Activated CD8-positive, alpha-beta T cell treated with anti-CD3 and anti-CD28 coated beads, Interleukin-2, amount 10 ng/mL, durations not matched to agents 7 days and 5 days (primary cell): ENCODE results near the gene RIPK1. TPM values are rescaled to one million over a fixed set of nuclear protein-coding genes. Genes with fewer than 3 reads are reported as not detected.
A peak's percentile ranks its signal among the peaks of the same experiment; 100 is the strongest.
"Not testable (repeated sequence)": the region's sequence is repeated elsewhere in the genome, so short reads cannot be mapped to it uniquely, and the experiment has no call there.

Experiments
- ATAC-seq: fragments of 150-1000 bp; cut with Tn5 transposase; one replicate; pipeline ENCODE4 v1.10.0; 2021; ENCODE audit warnings: moderate library complexity
- CTCF ChIA-PET: fragments of 350-600 bp; sonication (Branson Sonifier 250); formaldehyde crosslinking; loops from one replicate; lab custom pipeline; 2021; ENCODE audit warnings: antibody characterized with exemption; lab: Charles Lee
- POLR2A ChIA-PET: fragments of 350-600 bp; sonication (Branson Sonifier 250); formaldehyde crosslinking; loops from one replicate; lab custom pipeline; 2021; ENCODE audit warnings: antibody characterized with exemption; lab: Charles Lee
- DNase-seq: peaks from one replicate; pipeline ENCODE4 v3.0.0-alpha.2; 2020
- H3K27ac Mint-ChIP-seq: one replicate; pipeline ENCODE4 v1.8.0; 2021; ENCODE audit warnings: mild to moderate bottlenecking, mixed read lengths
- H3K27me3 Mint-ChIP-seq: one replicate; pipeline ENCODE4 v1.8.0; 2021; ENCODE audit warnings: low read depth, mixed read lengths
- H3K36me3 Mint-ChIP-seq: one replicate; pipeline ENCODE4 v1.8.0; 2021; ENCODE audit warnings: low read depth, mixed read lengths
- H3K4me1 Mint-ChIP-seq: one replicate; pipeline ENCODE4 v1.8.0; 2021; ENCODE audit warnings: low read depth, mixed read lengths
- H3K4me3 Mint-ChIP-seq: one replicate; pipeline ENCODE4 v1.8.0; 2021; ENCODE audit warnings: mild to moderate bottlenecking, mixed read lengths
- H3K9me3 Mint-ChIP-seq: one replicate; pipeline ENCODE4 v1.8.0; 2022; ENCODE audit warnings: mixed read lengths; ENCODE audit not compliant: insufficient read depth
- total RNA-seq, 2 experiments: library from RNA; stranded (reverse); gene quantifications; one replicate each; pipeline ENCODE4 v1.2.3, GENCODE V29; 2021

RIPK1 gene
- total RNA-seq, 2 experiments from 2014 or later: 28.0 to 28.1 TPM

DNA sequence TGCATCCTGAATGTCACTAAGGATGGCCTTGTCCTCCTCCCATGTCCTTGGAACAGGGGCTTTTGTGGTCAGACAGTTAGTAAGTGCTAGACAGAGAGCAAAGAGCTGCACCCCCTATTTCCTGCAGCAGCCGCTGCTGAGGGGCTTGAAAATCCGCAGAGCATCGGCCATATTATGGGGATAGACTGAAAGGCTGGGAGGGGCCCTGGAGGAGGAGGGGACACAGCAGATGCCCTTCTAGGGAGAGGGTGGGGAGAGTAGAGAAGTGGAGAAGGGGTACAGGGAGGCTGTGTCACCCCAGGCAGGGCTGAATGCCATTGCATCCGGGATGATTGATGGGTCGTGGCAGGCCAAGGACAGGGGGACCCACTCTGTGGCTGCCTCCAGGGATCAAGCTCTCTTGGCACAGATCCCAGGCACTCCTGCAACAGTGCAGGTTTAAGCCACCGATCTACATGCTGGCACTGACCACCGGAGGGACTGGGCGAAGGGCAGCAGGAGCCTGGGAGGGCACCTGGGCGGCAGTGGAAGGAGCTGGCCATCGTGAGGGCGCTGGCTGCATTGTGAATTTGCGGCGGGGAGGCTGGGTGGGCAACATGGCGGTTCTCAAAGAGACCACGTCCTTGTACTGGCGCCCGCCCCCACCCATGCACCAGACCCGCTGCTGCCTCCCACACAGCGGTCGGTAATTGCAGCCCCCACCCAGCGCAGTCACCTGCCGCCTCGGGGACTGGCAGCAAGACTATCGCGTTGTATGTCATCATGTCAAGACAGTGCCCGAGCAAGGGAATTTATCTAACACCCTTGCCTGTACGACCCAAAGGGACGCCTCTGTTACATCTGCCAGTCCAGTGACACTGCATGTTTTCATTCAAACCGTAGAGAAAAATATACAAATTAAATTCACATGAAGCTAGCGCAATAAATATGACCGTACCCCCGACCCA lies 88.2 kb downstream of the RIPK1 start:
- DNase-seq: peak; percentile 30
- ATAC-seq: peak; percentile 21
- peaks cover 27% of the 10 kb centered on the region for H3K4me1 Mint-ChIP-seq
- H3K27ac Mint-ChIP-seq: peak overlapping the region; percentile 75
- peak overlapping the region; percentile 82 for H3K4me3 Mint-ChIP-seq
- ChIA-PET CTCF (interaction anchor here (0.6 to 1.6 kb wide), 7 partner anchors 9 to 95 kb away, joined by 3 to 7 read pairs (median 4); no protein-coding TSS in a partner anchor), POLR2A (interaction anchor here (0.7 kb wide), 2 partner anchors 9 to 167 kb away, joined by 3 to 4 read pairs; no protein-coding TSS in a partner anchor)
- not testable (repeated sequence) for H3K9me3 Mint-ChIP-seq, H3K36me3 Mint-ChIP-seq
- peaks cover 34% of the 10 kb centered on the region for H3K27me3 Mint-ChIP-seq

DNA sequence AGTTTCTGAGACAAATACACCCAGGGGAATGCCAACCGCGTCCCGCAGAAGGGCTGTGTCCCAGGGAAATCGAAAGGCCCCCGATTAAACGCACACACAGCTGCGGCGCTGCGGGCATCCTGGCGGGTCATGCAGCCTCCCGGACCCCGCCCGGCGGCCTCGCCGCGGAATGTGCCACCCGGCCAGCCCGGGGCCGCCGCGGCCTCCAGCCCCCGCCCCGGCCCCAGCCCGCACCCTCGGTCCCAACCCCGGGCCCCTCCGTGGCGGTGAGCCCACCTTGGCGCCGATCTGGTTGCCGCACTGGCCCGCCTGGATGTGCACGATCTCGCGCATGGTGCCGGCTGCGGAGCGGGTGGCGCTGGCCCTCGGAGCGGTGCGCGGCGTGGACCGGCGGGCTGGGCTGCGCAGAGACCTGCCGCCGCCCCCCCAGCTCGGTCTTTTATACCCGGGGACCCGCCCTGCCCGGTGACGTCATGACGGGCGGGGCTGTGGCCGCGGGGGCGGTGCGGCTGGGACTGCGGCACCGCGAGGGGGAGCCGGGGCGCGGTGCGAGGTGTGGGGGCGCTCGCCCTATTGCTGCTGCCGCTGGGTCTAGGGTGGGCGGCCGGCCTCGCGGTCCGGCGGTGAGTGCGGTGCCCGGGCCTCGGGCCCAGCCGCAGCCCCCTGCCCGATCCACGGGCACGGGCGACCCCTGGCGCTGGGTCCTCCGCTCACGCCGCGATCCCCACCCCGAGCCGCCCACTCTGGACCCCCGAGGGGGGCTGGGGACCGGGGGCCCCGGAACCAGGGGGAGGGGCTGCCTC lies 89.0 kb downstream of the RIPK1 start, which contains the start of gene TUBB2A:
TSS of gene TUBB2A (minus strand) at position 414 of the 803 bp plus-strand sequence. CDS start at position 333, 81 bp downstream.
- Mint-ChIP-seq H3K36me3 (no peaks in the 10 kb centered on the region), H3K4me3 (peak within 1 kb of the TSS; percentile 82), H3K27me3 (peaks cover 36% of the 10 kb centered on the region), H3K9me3 (no peaks in the 10 kb centered on the region), H3K27ac (peak within 1 kb of the TSS; percentile 75), H3K4me1 (peaks cover 27% of the 10 kb centered on the region)
- DNase-seq (peak; percentile 83), ATAC-seq (peak; percentile 85)
- ChIA-PET POLR2A (interaction anchor here (0.7 kb wide), 2 partner anchors 8 to 168 kb away, joined by 3 to 4 read pairs; no protein-coding TSS in a partner anchor), CTCF (interaction anchor here (0.6 to 1.6 kb wide), 7 partner anchors 8 to 94 kb away, joined by 3 to 7 read pairs (median 4); no protein-coding TSS in a partner anchor)

DNA sequence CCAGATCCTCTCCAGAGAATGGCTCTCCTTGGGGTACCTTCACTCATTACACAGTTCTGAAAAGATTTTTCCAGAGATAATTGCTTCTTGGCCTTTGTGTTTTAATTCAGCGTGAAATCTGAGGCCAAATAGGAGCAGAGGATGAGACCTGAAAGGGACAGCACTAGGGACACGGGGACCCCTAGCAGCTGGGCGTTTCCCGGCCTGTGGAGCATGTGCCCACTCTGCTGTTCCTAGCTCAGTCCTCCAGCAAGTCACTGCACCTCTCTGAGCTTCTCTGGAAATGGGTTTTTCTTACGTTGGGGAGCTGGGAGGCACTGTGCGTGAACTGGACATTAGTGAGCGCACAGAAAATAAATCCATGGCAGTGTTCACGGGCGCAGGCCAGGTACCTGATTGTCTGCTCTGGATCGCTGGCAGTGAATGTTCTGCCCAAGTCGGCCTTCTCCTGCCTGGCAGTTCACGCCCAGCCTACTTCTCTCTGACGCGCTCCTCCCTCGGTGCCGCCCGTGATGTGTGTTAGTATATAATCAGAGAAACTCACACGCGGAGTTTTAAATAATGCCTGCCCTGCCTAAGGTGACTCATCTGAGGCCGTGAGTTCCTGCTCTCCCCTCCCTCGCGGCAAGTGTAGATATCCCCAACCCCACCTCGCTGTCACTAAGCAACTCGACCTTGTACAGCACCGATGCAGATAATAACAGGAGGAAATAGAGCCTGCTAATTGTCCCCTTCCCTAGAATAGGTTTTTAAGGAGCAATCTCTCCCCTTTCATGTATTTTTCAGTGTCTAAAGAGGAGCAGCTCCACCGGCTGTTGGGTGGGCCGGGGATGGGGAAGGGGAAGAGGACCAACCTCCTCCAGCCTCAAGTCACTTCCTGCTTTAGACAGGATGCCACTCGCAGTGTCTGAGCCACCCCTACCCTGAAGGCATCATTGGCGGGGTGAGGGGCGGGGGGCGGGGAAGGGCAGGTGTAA lies 91.8 kb downstream of the RIPK1 start:
- ATAC-seq (no peak), DNase-seq (peak; percentile 51)
- H3K36me3 Mint-ChIP-seq: no peaks in the 10 kb centered on the region
- H3K27ac Mint-ChIP-seq: peak overlapping the region; percentile 37
- H3K9me3 Mint-ChIP-seq: no peaks in the 10 kb centered on the region
- H3K4me1 Mint-ChIP-seq: peaks cover 39% of the 10 kb centered on the region
- peak overlapping the region; percentile 0 for H3K4me3 Mint-ChIP-seq
- peaks cover 41% of the 10 kb centered on the region for H3K27me3 Mint-ChIP-seq
- CTCF ChIA-PET: no interaction called here
- POLR2A ChIA-PET: no interaction called here

DNA sequence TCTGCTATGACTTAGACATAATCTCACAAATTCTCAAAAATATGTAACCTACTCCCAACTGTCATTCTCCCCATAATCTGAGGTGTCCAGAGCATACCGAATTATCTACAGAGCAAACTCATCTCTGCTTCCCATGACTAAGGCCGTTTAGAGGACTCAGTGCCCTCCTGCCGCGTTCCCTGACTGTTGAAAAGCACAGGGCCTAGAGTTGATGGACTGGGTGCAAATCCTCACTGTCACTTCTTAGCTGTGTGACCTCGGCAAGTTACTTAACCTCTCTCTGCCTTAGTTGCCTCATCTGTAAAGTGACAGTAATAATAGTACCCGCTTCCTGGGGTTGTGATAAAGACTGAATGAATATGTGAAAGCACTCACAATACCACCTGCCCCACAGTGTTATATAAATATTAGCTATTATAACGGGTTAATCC lies 93.8 kb downstream of the RIPK1 start:
- Mint-ChIP-seq H3K27ac (no peak overlapping the region), H3K4me3 (peak overlapping the region; percentile 0), H3K36me3 (no peaks in the 10 kb centered on the region), H3K4me1 (peaks cover 29% of the 10 kb centered on the region), H3K9me3 (no peaks in the 10 kb centered on the region), H3K27me3 (peaks cover 30% of the 10 kb centered on the region)
- CTCF ChIA-PET: interaction anchor here (0.8 to 2.7 kb wide), 4 partner anchors 23 to 94 kb away, joined by 3 to 11 read pairs (median 3); no protein-coding TSS in a partner anchor
- POLR2A ChIA-PET: no interaction called here
- no peak for DNase-seq
- no peak for ATAC-seq

DNA sequence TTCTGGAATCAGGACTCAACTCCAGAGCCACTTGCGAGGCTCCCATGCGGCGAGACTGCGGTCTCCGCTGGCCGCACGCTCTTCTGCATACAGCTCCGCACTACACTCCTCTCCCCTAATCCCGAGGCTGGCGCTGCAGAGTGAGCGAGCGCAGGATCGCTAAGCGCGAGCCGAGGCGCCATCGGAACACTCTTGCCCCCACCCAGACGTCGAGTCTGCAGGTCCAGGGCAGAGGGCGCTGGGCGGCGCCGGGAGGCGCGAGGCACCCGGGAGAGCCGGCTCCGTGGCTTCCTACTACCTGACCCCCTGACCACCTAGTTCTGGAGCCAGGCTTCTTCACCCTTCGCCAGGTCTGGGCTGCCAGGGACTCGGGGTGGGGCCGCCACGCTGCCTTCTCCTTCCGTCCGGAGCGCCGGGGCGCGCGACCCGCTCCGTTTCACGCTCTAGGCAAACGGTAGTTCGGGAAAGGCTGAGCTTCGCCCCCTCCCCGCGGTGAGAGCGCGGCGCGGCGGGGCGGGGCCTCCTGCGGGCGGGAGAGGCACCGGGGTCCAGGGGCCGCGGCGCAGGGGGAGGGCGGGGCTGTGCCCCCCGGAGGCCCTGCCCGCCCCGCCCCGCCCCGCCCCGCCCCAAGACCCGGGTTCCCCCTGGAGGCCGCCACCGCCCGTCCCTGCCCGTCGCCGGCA lies 94.4 kb downstream of the RIPK1 start:
- ATAC-seq (peak; percentile 78), DNase-seq (peak; percentile 60)
- Mint-ChIP-seq H3K4me3 (peak overlapping the region; percentile 80), H3K4me1 (peaks cover 29% of the 10 kb centered on the region), H3K36me3 (no peaks in the 10 kb centered on the region), H3K9me3 (no peaks in the 10 kb centered on the region), H3K27ac (peak overlapping the region; percentile 70), H3K27me3 (peaks cover 33% of the 10 kb centered on the region)
- POLR2A ChIA-PET: interaction anchor here (1.0 kb wide), 1 partner anchor 99 kb away, joined by 3 read pairs; no protein-coding TSS in a partner anchor
- CTCF ChIA-PET: interaction anchor here (0.8 to 2.7 kb wide), 4 partner anchors 24 to 95 kb away, joined by 3 to 11 read pairs (median 3); no protein-coding TSS in a partner anchor

DNA sequence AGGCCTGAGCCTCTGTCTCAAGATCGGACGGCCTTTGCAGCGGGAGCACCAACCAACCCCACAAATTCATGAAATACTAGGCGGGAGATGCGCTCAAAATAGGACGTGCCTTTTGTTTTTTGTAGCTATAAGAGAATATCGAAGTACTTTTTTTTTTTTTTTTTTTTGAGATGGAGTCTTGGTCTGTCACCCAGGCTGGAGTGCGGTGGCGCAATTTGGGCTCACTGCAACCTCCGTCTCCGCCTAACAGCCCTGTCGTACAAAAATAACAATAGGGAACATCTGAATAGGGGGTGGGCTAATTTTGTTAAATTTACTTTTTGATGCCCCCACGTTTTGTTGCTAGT lies 94.9 kb downstream of the RIPK1 start:
- ChIA-PET CTCF (interaction anchor here (2.7 kb wide), 1 partner anchor 88 kb away, joined by 11 read pairs; no protein-coding TSS in a partner anchor), POLR2A (interaction anchor here (1.0 kb wide), 1 partner anchor 99 kb away, joined by 3 read pairs; no protein-coding TSS in a partner anchor)
- Mint-ChIP-seq H3K9me3 (no peaks in the 10 kb centered on the region), H3K27me3 (peaks cover 33% of the 10 kb centered on the region), H3K4me3 (peak overlapping the region; percentile 80), H3K36me3 (no peaks in the 10 kb centered on the region), H3K4me1 (peaks cover 27% of the 10 kb centered on the region), H3K27ac (peak overlapping the region; percentile 70)
- peak; percentile 5 for ATAC-seq
- no peak for DNase-seq

DNA sequence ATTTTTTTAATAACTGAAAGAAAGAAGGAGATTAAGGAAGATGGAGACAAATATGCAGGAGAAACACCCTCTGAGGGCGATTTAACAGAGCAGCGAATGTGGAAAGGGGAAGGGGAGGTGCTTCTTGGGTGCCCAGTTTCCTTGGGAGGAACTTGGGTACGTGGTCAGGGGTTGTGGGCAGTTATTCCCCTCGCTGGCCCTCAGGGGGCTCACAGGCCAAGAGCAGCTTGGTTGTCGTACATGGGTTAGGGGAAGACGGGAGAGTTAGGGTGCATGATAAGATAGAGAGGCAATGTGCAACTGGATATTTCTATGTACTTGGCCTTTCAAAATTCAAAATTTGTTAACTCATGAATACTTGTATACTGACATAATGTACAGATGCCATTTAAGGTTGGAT lies 96.1 kb downstream of the RIPK1 start:
- no peak for DNase-seq
- Mint-ChIP-seq H3K9me3 (no peaks in the 10 kb centered on the region), H3K27ac (no peak overlapping the region), H3K36me3 (no peaks in the 10 kb centered on the region), H3K27me3 (peaks cover 29% of the 10 kb centered on the region), H3K4me1 (peaks cover 25% of the 10 kb centered on the region), H3K4me3 (no peak overlapping the region)
- ATAC-seq: no peak
- ChIA-PET CTCF (interaction anchor here (2.7 kb wide), 1 partner anchor 87 kb away, joined by 11 read pairs; no protein-coding TSS in a partner anchor), POLR2A (no interaction called here)

Other genes with a start within 250 kb of the RIPK1 start
- gene SERPINB1, start 226.6 kb upstream of the RIPK1 start, total RNA-seq: 10 to 100 TPM; 55.1 to 57.1 TPM
- 10 to 100 TPM; 36.9 to 38.1 TPM for gene SERPINB9, start 165.2 kb upstream of the RIPK1 start, total RNA-seq
- 10 to 100 TPM; 51.0 to 52.8 TPM for gene SERPINB6, start 96.9 kb upstream of the RIPK1 start, total RNA-seq
- 10 to 100 TPM; 21.2 to 21.4 TPM for gene NQO2, start 68.6 kb upstream of the RIPK1 start, total RNA-seq
- gene BPHL, start 50.2 kb downstream of the RIPK1 start, total RNA-seq: 1 to 10 TPM; 5.5 to 8.0 TPM
- 1 to 10 TPM; 2.7 to 3.5 TPM for gene TUBB2A, start 89.0 kb downstream of the RIPK1 start, total RNA-seq
- not detected for gene TUBB2B, start 159.2 kb downstream of the RIPK1 start, total RNA-seq
- gene PSMG4, start 190.5 kb downstream of the RIPK1 start, total RNA-seq: 10 to 100 TPM; 35.3 to 35.5 TPM